GM19372 (cell line): ENCODE data around the gene COL12A1.
A peak's percentile ranks its signal among the peaks of the same experiment; 100 is the strongest.

Experiments used
- ATAC-seq: cut with Tn5 transposase; IDR thresholded peaks from one replicate; pipeline ENCODE4 v1.9.1; 2021; ENCODE audit warnings: mild to moderate bottlenecking, low read depth, moderate library complexity; ENCODE audit not compliant: unreplicated experiment

COL12A1 gene

GRCh38 chr6:75213732-75214131 lies 7.9 kb upstream of the COL12A1 start:
- ATAC-seq: no peak

- ATAC-seq: no peak
Measured at GRCh38 chr6:75213112-75213511, 7.3 kb upstream of the COL12A1 start.

GRCh38 chr6:75211920-75212590 lies 6.2 kb upstream of the COL12A1 start:
- no peak for ATAC-seq

GRCh38 chr6:75210885-75211739 lies 5.3 kb upstream of the COL12A1 start:
- no peak for ATAC-seq

GRCh38 chr6:75209184-75209723 lies 3.4 kb upstream of the COL12A1 start:
- no peak for ATAC-seq

GRCh38 chr6:75208298-75209183 lies 2.7 kb upstream of the COL12A1 start:
- peak; percentile 65 for ATAC-seq

GRCh38 chr6:75206576-75207342 lies 906 bp upstream of the COL12A1 start:
- ATAC-seq: no peak

GRCh38 chr6:75204959-75205775 lies 686 bp downstream of the COL12A1 start:
- ATAC-seq: no peak

GRCh38 chr6:75204217-75204958 lies 1.5 kb downstream of the COL12A1 start:
- ATAC-seq: no peak

GRCh38 chr6:75203721-75204120 lies 2.1 kb downstream of the COL12A1 start:
- no peak for ATAC-seq

GRCh38 chr6:75202676-75203131 lies 3.1 kb downstream of the COL12A1 start:
- no peak for ATAC-seq

- ATAC-seq: peak; percentile 36
Measured at GRCh38 chr6:75201901-75202672, 3.8 kb downstream of the COL12A1 start.

- ATAC-seq: no peak
Measured at GRCh38 chr6:75201021-75201420, 4.8 kb downstream of the COL12A1 start.

GRCh38 chr6:75199889-75200288 lies 6.0 kb downstream of the COL12A1 start:
- no peak for ATAC-seq

- ATAC-seq: no peak
Measured at GRCh38 chr6:75196081-75196687, 9.7 kb downstream of the COL12A1 start.

- ATAC-seq: no peak
Measured at GRCh38 chr6:75188221-75188925, 17.5 kb downstream of the COL12A1 start.
